ENCODE measurements around the gene KRTAP3-1. TPM values are rescaled to one million over a fixed set of nuclear protein-coding genes. Genes with fewer than 3 reads are reported as not detected.

Gene KRTAP3-1
- polyA plus RNA-seq, 1 donor from 2014 or later: not detected

GRCh38 chr17:41013606-41014005, 4.7 kb upstream of the KRTAP3-1 start:
- TF ChIP-seq TAF1 (IDR thresholded peaks at IDR 0.05; ENCODE audit: low read depth) (no peak), MXI1 (conservative IDR thresholded peaks at IDR 0.05; ENCODE audit: poor library complexity, severe bottlenecking) (no peak), SMC3 (conservative IDR thresholded peaks at IDR 0.05; ENCODE audit: poor library complexity) (no peak), POLR2AphosphoS5 (IDR thresholded peaks at IDR 0.05) (no peak), CTCF (IDR thresholded peaks at IDR 0.05; ENCODE audit: poor library complexity, severe bottlenecking) (no peak), RAD21 (conservative IDR thresholded peaks at IDR 0.05) (no peak), EZH2 (IDR thresholded peaks at IDR 0.05; ENCODE audit: borderline replicate concordance, insufficient read depth, low read length, poor library complexity, severe bottlenecking) (no peak), EP300 (conservative IDR thresholded peaks at IDR 0.05; ENCODE audit: poor library complexity, severe bottlenecking) (no peak)
- TF ChIP-seq, protein P1, sequence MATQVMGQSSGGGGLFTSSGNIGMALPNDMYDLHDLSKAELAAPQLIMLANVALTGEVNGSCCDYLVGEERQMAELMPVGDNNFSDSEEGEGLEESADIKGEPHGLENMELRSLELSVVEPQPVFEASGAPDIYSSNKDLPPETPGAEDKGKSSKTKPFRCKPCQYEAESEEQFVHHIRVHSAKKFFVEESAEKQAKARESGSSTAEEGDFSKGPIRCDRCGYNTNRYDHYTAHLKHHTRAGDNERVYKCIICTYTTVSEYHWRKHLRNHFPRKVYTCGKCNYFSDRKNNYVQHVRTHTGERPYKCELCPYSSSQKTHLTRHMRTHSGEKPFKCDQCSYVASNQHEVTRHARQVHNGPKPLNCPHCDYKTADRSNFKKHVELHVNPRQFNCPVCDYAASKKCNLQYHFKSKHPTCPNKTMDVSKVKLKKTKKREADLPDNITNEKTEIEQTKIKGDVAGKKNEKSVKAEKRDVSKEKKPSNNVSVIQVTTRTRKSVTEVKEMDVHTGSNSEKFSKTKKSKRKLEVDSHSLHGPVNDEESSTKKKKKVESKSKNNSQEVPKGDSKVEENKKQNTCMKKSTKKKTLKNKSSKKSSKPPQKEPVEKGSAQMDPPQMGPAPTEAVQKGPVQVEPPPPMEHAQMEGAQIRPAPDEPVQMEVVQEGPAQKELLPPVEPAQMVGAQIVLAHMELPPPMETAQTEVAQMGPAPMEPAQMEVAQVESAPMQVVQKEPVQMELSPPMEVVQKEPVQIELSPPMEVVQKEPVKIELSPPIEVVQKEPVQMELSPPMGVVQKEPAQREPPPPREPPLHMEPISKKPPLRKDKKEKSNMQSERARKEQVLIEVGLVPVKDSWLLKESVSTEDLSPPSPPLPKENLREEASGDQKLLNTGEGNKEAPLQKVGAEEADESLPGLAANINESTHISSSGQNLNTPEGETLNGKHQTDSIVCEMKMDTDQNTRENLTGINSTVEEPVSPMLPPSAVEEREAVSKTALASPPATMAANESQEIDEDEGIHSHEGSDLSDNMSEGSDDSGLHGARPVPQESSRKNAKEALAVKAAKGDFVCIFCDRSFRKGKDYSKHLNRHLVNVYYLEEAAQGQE (IDR thresholded peaks at IDR 0.05; ENCODE audit: borderline replicate concordance): no peak
- no peaks in the 10 kb centered on the region for H4K20me1 ChIP-seq (ENCODE audit: insufficient read depth)
- no peak overlapping the region for H3K27ac ChIP-seq (ENCODE audit: low read length)
- no peak overlapping the region for H2AFZ ChIP-seq (ENCODE audit: low read depth, low read length)
- no peaks in the 10 kb centered on the region for H3K27me3 ChIP-seq (ENCODE audit: insufficient read depth, low read depth, low read length)
- H3K4me3 ChIP-seq (ENCODE audit: low read length): no peak overlapping the region
- H3K36me3 ChIP-seq (ENCODE audit: insufficient read depth, low read length): no peaks in the 10 kb centered on the region
- H3F3A ChIP-seq (ENCODE audit: insufficient read depth, low read length, poor library complexity, severe bottlenecking): no peaks in the 10 kb centered on the region
- H3K4me2 ChIP-seq (ENCODE audit: low read length): no peak overlapping the region
- H3K9me3 ChIP-seq (ENCODE audit: low read length): no peaks in the 10 kb centered on the region
- H3K79me2 ChIP-seq (replicated peaks; ENCODE audit: insufficient read depth, low read length): no peaks in the 10 kb centered on the region
- H3K9ac ChIP-seq (ENCODE audit: low read length): no peak overlapping the region
- H3K9me2 ChIP-seq (ENCODE audit: insufficient read depth, low read length): no peaks in the 10 kb centered on the region

DNA sequence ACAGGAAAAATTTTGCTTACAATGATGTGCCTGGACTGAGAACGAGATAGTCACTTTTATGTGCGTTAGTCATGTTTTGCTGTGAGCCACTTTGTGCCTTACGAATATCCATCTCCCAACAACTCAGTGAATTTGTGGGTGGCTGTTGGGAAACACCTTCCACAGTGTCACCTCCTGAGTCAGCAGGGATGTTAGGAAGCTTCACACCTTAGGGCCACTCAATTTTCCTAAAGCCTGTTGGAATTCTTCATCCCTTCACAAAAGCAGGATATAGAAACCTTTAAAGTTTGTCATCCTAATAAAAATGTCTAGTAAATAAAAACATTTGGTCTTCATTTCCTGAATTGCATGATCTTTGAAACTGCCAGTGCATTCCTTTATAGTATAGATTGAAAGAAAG, 4.3 kb upstream of the KRTAP3-1 start:
- H3K9me3 ChIP-seq (ENCODE audit: low read length): no peaks in the 10 kb centered on the region
- no peak overlapping the region for H3K4me3 ChIP-seq (ENCODE audit: low read length)
- no peaks in the 10 kb centered on the region for H3K79me2 ChIP-seq (replicated peaks; ENCODE audit: insufficient read depth, low read length)
- H3K36me3 ChIP-seq (ENCODE audit: insufficient read depth, low read length): no peaks in the 10 kb centered on the region
- H2AFZ ChIP-seq (ENCODE audit: low read depth, low read length): no peak overlapping the region
- H3K27me3 ChIP-seq (ENCODE audit: insufficient read depth, low read depth, low read length): no peaks in the 10 kb centered on the region
- no peaks in the 10 kb centered on the region for H3K9me2 ChIP-seq (ENCODE audit: insufficient read depth, low read length)
- H3F3A ChIP-seq (ENCODE audit: insufficient read depth, low read length, poor library complexity, severe bottlenecking): no peaks in the 10 kb centered on the region
- H4K20me1 ChIP-seq (ENCODE audit: insufficient read depth): no peaks in the 10 kb centered on the region
- no peak overlapping the region for H3K27ac ChIP-seq (ENCODE audit: low read length)
- no peak overlapping the region for H3K9ac ChIP-seq (ENCODE audit: low read length)
- no peak overlapping the region for H3K4me2 ChIP-seq (ENCODE audit: low read length)
- no peak for TF ChIP-seq EP300 (conservative IDR thresholded peaks at IDR 0.05; ENCODE audit: poor library complexity, severe bottlenecking)
- no peak for TF ChIP-seq RAD21 (conservative IDR thresholded peaks at IDR 0.05)
- no peak for TF ChIP-seq SMC3 (conservative IDR thresholded peaks at IDR 0.05; ENCODE audit: poor library complexity)
- TF ChIP-seq MXI1 (conservative IDR thresholded peaks at IDR 0.05; ENCODE audit: poor library complexity, severe bottlenecking): no peak

Measured in neural cell (in vitro differentiated cells).